K562 (cell line): ENCODE results near the gene KLHDC7A. TPM values are rescaled to one million over a fixed set of nuclear protein-coding genes. Genes with fewer than 3 reads are reported as not detected.

Experiments
- ATAC-seq: fragments of 200-7000 bp; cut with Tn5 transposase; 3 replicates; pipeline ENCODE4 v1.9.1; 2020; ENCODE audit warnings: moderate library complexity
- BruUV-seq: library from RNA; stranded (reverse); fragments of 400-500 nt; replicated peaks from 2 replicates; lab custom pipeline; 2021; lab: Mats Ljungman, UMichigan
- CTCF ChIA-PET: fragments of 300-600 bp; formaldehyde crosslinking; extraction: SDS; loops from one replicate; lab custom pipeline; 2021; ENCODE audit warnings: low intra/inter-chr PET ratio; lab: Yijun Ruan, JAX
- POLR2A ChIA-PET: fragments of 300-600, 350-650 bp; sonication (Branson Sonifier 250); formaldehyde crosslinking; extraction: SDS; loops from one replicate; lab custom pipeline; 2021; ENCODE audit warnings: antibody characterized with exemption, inconsistent platforms; lab: Yijun Ruan, JAX
- DNase-seq, 4 experiments: peaks; one replicate each; pipeline versions ENCODE4 v3.0.0 to v3.0.0-alpha.2; 2011 to 2018; ENCODE audit warnings: low spot score in 3 of 4, mixed read lengths in 3 of 4; ENCODE audit errors: extremely low read depth in 1 of 4
- FAIRE-seq: peaks from 2 replicates; lab custom pipeline; 2011; peaks lifted over from hg19 to GRCh38; lab: Jason Lieb, UNC
- H2AFZ ChIP-seq: 2 replicates; pipeline ENCODE4 v1.6.0; 2011; ENCODE audit warnings: low read depth, low read length, control low read depth, inconsistent platforms
- H3K27ac ChIP-seq: fragments of 200-600 bp; 3 replicates; pipeline ENCODE4 v1.8.0; 2011; ENCODE audit warnings: low read depth, mild to moderate bottlenecking, control low read depth, inconsistent platforms, low read length, moderate library complexity, mixed read lengths; ENCODE audit errors: extremely low read depth
- H3K27me3 ChIP-seq, 2 experiments: fragments of 300-600 bp in 1 of 2; 2 replicates in 1 of 2; 3 replicates in 1 of 2; pipeline versions ENCODE4 v1.6.0 to v1.8.0; 2011; ENCODE audit warnings: inconsistent platforms in 2 of 2, low read length in 2 of 2, mild to moderate bottlenecking in 1 of 2, mixed read lengths in 1 of 2, moderate library complexity in 1 of 2; ENCODE audit not compliant: control insufficient read depth in 2 of 2, insufficient read depth in 2 of 2
- H3K36me3 ChIP-seq: fragments of 300-600 bp; 3 replicates; pipeline ENCODE4 v1.8.0; 2011; ENCODE audit warnings: mild to moderate bottlenecking, low read length, inconsistent platforms; ENCODE audit not compliant: control insufficient read depth, insufficient read depth
- H3K4me1 ChIP-seq, 2 experiments: fragments of 200-600 bp in 1 of 2; replicated peaks in 1 of 2; 2 replicates in 1 of 2; 3 replicates in 1 of 2; pipeline versions ENCODE4 v1.5.1 to v1.8.0; 2011; ENCODE audit warnings: inconsistent platforms in 2 of 2, low read length in 2 of 2, mild to moderate bottlenecking in 1 of 2, mixed read lengths in 1 of 2, moderate library complexity in 1 of 2; ENCODE audit not compliant: control insufficient read depth in 2 of 2, insufficient read depth in 2 of 2
- H3K4me2 ChIP-seq: 2 replicates; pipeline ENCODE4 v1.6.1; 2011; ENCODE audit warnings: low read length, control low read depth, inconsistent platforms, mixed read lengths; ENCODE audit not compliant: insufficient read depth
- H3K4me3 ChIP-seq: fragments of 200-600 bp; sonication (generic), shearing (Covaris generic); 2 replicates; pipeline ENCODE4 v1.5.1; 2016; ENCODE audit warnings: control low read depth, inconsistent platforms
- H3K79me2 ChIP-seq: fragments of 200-600 bp; 3 replicates; pipeline ENCODE4 v1.8.0; 2011; ENCODE audit warnings: low read length, inconsistent platforms; ENCODE audit not compliant: control insufficient read depth, insufficient read depth
- H3K9ac ChIP-seq, 2 experiments: 2 replicates each; pipeline versions ENCODE4 v1.6.0 to v1.6.1; 2011; ENCODE audit warnings: low read depth in 2 of 2, low read length in 2 of 2, control low read depth in 1 of 2, inconsistent platforms in 1 of 2, mild to moderate bottlenecking in 1 of 2, mixed read lengths in 1 of 2; ENCODE audit not compliant: insufficient read depth in 1 of 2
- H3K9me1 ChIP-seq: one replicate; pipeline ENCODE4 v1.6.0; 2011; ENCODE audit warnings: inconsistent platforms, mild to moderate bottlenecking, low read length, moderate library complexity; ENCODE audit not compliant: control insufficient read depth, insufficient read depth
- H3K9me3 ChIP-seq: replicated peaks from 2 replicates; pipeline ENCODE4 v1.5.1; 2011; ENCODE audit warnings: low read depth, low read length, inconsistent platforms; ENCODE audit not compliant: control insufficient read depth, insufficient read depth
- H4K20me1 ChIP-seq: replicated peaks from 2 replicates; pipeline ENCODE4 v1.6.1; 2011; ENCODE audit warnings: low read length, inconsistent platforms, mixed read lengths; ENCODE audit not compliant: control insufficient read depth, insufficient read depth
- GABPB1 ChIP-seq: sonication (generic); formaldehyde crosslinking; IDR thresholded peaks from 2 replicates; pipeline ENCODE4 v1.8.0; 2022; ENCODE audit warnings: mild to moderate bottlenecking, missing genetic modification reagents
- GATAD2A ChIP-seq: fragments of 450-650 bp; IDR thresholded peaks from 2 replicates; pipeline ENCODE4 v1.6.1; 2017
- MAZ ChIP-seq, 2 experiments: fragments of 450-650 bp in 1 of 2; sonication (generic) in 1 of 2; formaldehyde crosslinking; IDR thresholded peaks in 1 of 2; conservative IDR thresholded peaks in 1 of 2; 2 replicates each; pipeline versions ENCODE4 v1.4.0 to v1.5.0; 2020; ENCODE audit warnings: mild to moderate bottlenecking in 1 of 2, missing genetic modification reagents in 1 of 2
- MED1 ChIP-seq: sonication (generic); formaldehyde crosslinking; IDR thresholded peaks from 2 replicates; pipeline ENCODE4 v1.8.1; 2023; ENCODE audit warnings: missing genetic modification reagents, borderline replicate concordance
- MIER1 ChIP-seq: fragments of 450-650 bp; IDR thresholded peaks from 2 replicates; pipeline ENCODE4 v1.6.1; 2016; ENCODE audit warnings: antibody characterized with exemption, mild to moderate bottlenecking, low read depth
- NCOA6 ChIP-seq: fragments of 450-650 bp; IDR thresholded peaks from 2 replicates; pipeline ENCODE4 v1.6.1; 2017; ENCODE audit warnings: mild to moderate bottlenecking
- SNAPC5 ChIP-seq: fragments of 250-450 bp; sonication (Bioruptor Pico); IDR thresholded peaks from 2 replicates; pipeline ENCODE4 v1.8.0; 2021; ENCODE audit warnings: moderate library complexity, mild to moderate bottlenecking, inconsistent platforms
- SRF ChIP-seq, 2 experiments: fragments of 250-450, 450-650 bp in 1 of 2; sonication (Bioruptor Pico) in 1 of 2; sonication (generic) in 1 of 2; formaldehyde crosslinking; IDR thresholded peaks; 2 replicates each; pipeline versions ENCODE4 v1.5.0 to v1.5.1; 2020 to 2022; ENCODE audit warnings: mild to moderate bottlenecking in 1 of 2, missing genetic modification reagents in 1 of 2
- ZKSCAN3 ChIP-seq: fragments of 250-450 bp; sonication (Bioruptor Pico); IDR thresholded peaks from 2 replicates; pipeline ENCODE4 v1.4.0; 2020
- ZNF197 ChIP-seq: fragments of 200-800 bp; sonication (Bioruptor generic); IDR thresholded peaks from 2 replicates; pipeline ENCODE4 v1.6.1; 2016; ENCODE audit warnings: low read depth, missing genetic modification characterization, missing compliant biosample characterization
- ZNF395 ChIP-seq: fragments of 200-800 bp; sonication (Bioruptor generic); IDR thresholded peaks from 2 replicates; pipeline ENCODE4 v1.6.1; 2017; ENCODE audit warnings: missing genetic modification characterization, missing compliant biosample characterization
- WGBS: fragments of 100-300 bp; shearing (Covaris generic); methylation state at CpG from one replicate; pipeline ENCODE4 v1.1.6; 2016; ENCODE audit warnings: low coverage, mixed read lengths; ENCODE audit not compliant: insufficient coverage; ENCODE audit errors: missing lambda C conversion rate; 5-methylcytosine and 5-hydroxymethylcytosine counted together
- in situ Hi-C: fragments of 300-500 bp; cut with MboI; formaldehyde crosslinking; loops from 4 replicates; pipeline ENCODE4 v1.15.0; 2018; ENCODE audit warnings: inconsistent platforms, mixed read lengths
- intact Hi-C: fragments of 100-400 bp; cut with micrococcal nuclease; formaldehyde crosslinking; loops from 2 replicates; pipeline ENCODE4 v1.14.2; 2022
- polyA plus RNA-seq, 8 experiments: library from polyadenylated mRNA; depleted of rRNA in 4 of 8; stranded (reverse) in 5 of 8; unstranded in 3 of 8; fragments of >200 nt; fragmentation: Nextera tagmentation in 2 of 8; fragmentation: Illumina TruSeq in 1 of 8; extraction: Ambion mirVana in 2 of 8; extraction: Trizol in 1 of 8; gene quantifications; 2 replicates each; pipeline versions ENCODE4 v1.2.1 to v1.2.3, GENCODE V29; 2011 to 2014; ENCODE audit warnings: inconsistent platforms in 1 of 8, missing spikeins in 1 of 8
- total RNA-seq, 7 experiments: library from RNA; depleted of rRNA in 6 of 7; stranded (reverse); fragments of >200 nt in 6 of 7; fragmentation: Illumina TruSeq in 2 of 7; extraction: Trizol in 2 of 7; gene quantifications; 2 replicates each; pipeline versions ENCODE4 v1.2.1 to v1.2.3, GENCODE V29; 2011 to 2021; ENCODE audit warnings: low replicate concordance in 1 of 7
- TF ChIP-seq, protein P1 (sequence below): sonication (generic); formaldehyde crosslinking; IDR thresholded peaks from 2 replicates; pipeline ENCODE4 v1.8.0; 2022; ENCODE audit warnings: mild to moderate bottlenecking, missing genetic modification reagents
- TF ChIP-seq, protein P2 (sequence below): fragments of 450-650 bp; formaldehyde crosslinking; IDR thresholded peaks from 2 replicates; pipeline ENCODE4 v1.4.0; 2022; ENCODE audit warnings: mild to moderate bottlenecking, moderate library complexity

Gene KLHDC7A
- total and polyA plus RNA-seq, 9 of the 15 experiments (the other 6 are each of a cell fraction or from before 2014, with no cell fraction given): 0.01 to 0.02 (median 0.01) TPM; not detected in 6

DNA sequence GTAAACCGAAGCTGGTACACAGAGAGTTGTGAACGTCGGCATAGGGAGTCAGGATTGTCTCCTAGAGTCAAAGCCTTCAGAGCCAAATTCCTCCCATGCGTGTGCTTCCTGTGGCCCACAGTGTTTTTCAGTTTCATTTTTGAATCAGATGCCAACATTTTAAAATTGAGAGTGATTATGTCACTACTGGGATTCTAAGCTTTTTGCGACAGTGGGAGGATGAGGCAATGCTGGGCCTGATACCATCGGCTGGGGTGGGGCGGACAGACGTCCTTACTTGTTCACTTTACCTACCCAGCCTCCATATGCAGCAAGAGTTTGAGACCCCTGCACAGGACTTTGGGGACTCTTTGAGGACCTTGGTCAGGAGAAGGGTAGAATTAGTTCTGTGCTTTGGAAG is 1.3 kb upstream of the KLHDC7A start:
- Histone ChIP-seq H3K9me1 (no peaks in the 10 kb centered on the region), H3K9ac (no peak overlapping the region), H2AFZ (no peak overlapping the region), H3K27me3 (peaks cover 14 to 66% of the 10 kb centered on the region in 2 experiments; a peak in 4 of 5 replicates), H3K4me1 (peaks cover 6 to 18% of the 10 kb centered on the region in 2 experiments; a peak in 3 of 5 replicates), H3K4me2 (no peak overlapping the region), H3K27ac (no peak overlapping the region), H3K79me2 (no peaks in the 10 kb centered on the region), H3K36me3 (no peaks in the 10 kb centered on the region), H3K9me3 (no peaks in the 10 kb centered on the region), H3K4me3 (no peak overlapping the region), H4K20me1 (peaks cover 9% of the 10 kb centered on the region)
- ChIA-PET POLR2A (interaction anchor here (0.8 to 1.5 kb wide), 2 partner anchors 9 to 16 kb away, joined by 3 to 4 read pairs; no protein-coding TSS in a partner anchor), CTCF (no interaction called here)
- intact Hi-C loops: no loop called here
- BruUV-seq: no TSS peak
- DNase-seq (no peak), ATAC-seq (no peak), FAIRE-seq (no peak)
- 2% methylated on average over 8 of the region's 8 CpGs for WGBS
- in situ Hi-C loops: no loop called here
- TF ChIP-seq ZNF395 (CRISPR knock-in tag): no peak
- no peak for TF ChIP-seq GABPB1 (CRISPR knock-in tag)
- no peak for TF ChIP-seq SRF (CRISPR knock-in tag; IDR thresholded peaks at IDR 0.05)
- no peak for TF ChIP-seq ZKSCAN3
- TF ChIP-seq ZNF197: no peak
- no peak for TF ChIP-seq SNAPC5 (CRISPR knock-in tag)
- no peak for TF ChIP-seq MAZ (CRISPR knock-in tag; conservative IDR thresholded peaks at IDR 0.05 in 1 of 2, IDR thresholded peaks at IDR 0.05 in 1 of 2)
- no peak for TF ChIP-seq GATAD2A
- no peak for TF ChIP-seq NCOA6
- TF ChIP-seq MED1 (CRISPR knock-in tag): no peak
- TF ChIP-seq, protein P1, sequence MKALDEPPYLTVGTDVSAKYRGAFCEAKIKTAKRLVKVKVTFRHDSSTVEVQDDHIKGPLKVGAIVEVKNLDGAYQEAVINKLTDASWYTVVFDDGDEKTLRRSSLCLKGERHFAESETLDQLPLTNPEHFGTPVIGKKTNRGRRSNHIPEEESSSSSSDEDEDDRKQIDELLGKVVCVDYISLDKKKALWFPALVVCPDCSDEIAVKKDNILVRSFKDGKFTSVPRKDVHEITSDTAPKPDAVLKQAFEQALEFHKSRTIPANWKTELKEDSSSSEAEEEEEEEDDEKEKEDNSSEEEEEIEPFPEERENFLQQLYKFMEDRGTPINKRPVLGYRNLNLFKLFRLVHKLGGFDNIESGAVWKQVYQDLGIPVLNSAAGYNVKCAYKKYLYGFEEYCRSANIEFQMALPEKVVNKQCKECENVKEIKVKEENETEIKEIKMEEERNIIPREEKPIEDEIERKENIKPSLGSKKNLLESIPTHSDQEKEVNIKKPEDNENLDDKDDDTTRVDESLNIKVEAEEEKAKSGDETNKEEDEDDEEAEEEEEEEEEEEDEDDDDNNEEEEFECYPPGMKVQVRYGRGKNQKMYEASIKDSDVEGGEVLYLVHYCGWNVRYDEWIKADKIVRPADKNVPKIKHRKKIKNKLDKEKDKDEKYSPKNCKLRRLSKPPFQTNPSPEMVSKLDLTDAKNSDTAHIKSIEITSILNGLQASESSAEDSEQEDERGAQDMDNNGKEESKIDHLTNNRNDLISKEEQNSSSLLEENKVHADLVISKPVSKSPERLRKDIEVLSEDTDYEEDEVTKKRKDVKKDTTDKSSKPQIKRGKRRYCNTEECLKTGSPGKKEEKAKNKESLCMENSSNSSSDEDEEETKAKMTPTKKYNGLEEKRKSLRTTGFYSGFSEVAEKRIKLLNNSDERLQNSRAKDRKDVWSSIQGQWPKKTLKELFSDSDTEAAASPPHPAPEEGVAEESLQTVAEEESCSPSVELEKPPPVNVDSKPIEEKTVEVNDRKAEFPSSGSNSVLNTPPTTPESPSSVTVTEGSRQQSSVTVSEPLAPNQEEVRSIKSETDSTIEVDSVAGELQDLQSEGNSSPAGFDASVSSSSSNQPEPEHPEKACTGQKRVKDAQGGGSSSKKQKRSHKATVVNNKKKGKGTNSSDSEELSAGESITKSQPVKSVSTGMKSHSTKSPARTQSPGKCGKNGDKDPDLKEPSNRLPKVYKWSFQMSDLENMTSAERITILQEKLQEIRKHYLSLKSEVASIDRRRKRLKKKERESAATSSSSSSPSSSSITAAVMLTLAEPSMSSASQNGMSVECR: no peak
- TF ChIP-seq, protein P2, sequence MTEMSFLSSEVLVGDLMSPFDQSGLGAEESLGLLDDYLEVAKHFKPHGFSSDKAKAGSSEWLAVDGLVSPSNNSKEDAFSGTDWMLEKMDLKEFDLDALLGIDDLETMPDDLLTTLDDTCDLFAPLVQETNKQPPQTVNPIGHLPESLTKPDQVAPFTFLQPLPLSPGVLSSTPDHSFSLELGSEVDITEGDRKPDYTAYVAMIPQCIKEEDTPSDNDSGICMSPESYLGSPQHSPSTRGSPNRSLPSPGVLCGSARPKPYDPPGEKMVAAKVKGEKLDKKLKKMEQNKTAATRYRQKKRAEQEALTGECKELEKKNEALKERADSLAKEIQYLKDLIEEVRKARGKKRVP (CRISPR knock-in tag): no peak
- TF ChIP-seq MIER1: no peak
